Thyroid gland (tissue), 4 donors: ENCODE results near the gene NFIX.

Source experiments
- POLR2A ChIP-seq, 2 donors: fragments of 450-650 bp; IDR thresholded peaks; one replicate each; pipeline ENCODE4 v1.6.1; 2017; ENCODE audit warnings: antibody characterized with exemption in 2 of 2, mild to moderate bottlenecking in 2 of 2, moderate library complexity in 1 of 2
- TF ChIP-seq, protein P1 (sequence below), 6 experiments: fragments of 200-600 bp in 3 of 6; fragments of 450-650 bp in 3 of 6; sonication (generic) in 3 of 6; IDR thresholded peaks; one replicate each; pipeline ENCODE4 v1.5.1; 2016 to 2019; ENCODE audit warnings: antibody characterized with exemption in 6 of 6, mild to moderate bottlenecking in 2 of 6, inconsistent platforms in 1 of 6, moderate library complexity in 1 of 6

DNA sequence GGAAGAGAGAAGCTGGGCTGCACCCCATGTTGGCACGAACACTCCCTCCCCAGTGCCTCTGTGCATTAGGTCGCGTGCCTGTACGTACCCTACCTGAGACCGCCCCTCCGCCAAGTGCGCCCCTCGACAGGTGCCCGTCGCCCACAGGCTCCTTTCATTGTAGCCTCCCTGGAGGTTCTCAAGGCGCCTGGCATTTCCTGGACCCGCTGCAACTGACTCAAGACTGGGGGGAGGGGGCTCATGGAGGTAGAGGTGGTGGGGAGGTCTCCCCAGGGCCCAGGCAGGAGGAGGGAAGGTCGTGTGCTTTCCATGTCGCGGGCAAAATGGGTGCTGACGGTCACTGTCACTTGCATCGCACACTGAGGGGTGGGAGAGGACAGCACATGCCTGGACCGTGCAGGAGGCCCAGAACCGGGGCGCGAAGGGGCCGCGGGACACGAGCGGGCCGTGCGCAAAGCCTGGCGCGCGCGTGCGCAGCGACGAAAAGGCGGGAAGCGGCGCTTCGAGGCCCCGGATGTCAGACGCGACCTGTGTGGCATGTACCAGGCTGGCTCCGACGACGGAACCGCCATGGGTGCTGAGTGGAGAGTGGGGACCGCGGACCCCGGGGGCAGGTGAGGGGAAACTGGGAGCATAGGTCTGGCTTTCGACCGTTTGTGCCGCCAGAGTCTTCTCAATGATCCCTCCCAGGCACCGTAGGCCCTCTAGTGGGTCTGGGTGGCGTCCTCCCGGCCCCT lies 16.5 kb downstream of the NFIX start:
- TF ChIP-seq, protein P1, sequence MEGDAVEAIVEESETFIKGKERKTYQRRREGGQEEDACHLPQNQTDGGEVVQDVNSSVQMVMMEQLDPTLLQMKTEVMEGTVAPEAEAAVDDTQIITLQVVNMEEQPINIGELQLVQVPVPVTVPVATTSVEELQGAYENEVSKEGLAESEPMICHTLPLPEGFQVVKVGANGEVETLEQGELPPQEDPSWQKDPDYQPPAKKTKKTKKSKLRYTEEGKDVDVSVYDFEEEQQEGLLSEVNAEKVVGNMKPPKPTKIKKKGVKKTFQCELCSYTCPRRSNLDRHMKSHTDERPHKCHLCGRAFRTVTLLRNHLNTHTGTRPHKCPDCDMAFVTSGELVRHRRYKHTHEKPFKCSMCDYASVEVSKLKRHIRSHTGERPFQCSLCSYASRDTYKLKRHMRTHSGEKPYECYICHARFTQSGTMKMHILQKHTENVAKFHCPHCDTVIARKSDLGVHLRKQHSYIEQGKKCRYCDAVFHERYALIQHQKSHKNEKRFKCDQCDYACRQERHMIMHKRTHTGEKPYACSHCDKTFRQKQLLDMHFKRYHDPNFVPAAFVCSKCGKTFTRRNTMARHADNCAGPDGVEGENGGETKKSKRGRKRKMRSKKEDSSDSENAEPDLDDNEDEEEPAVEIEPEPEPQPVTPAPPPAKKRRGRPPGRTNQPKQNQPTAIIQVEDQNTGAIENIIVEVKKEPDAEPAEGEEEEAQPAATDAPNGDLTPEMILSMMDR (IDR thresholded peaks at IDR 0.05): no peak
- no peak for TF ChIP-seq POLR2A (IDR thresholded peaks at IDR 0.05)
